ENCODE results near the gene NCOA6.

The NCOA6 gene

DNA sequence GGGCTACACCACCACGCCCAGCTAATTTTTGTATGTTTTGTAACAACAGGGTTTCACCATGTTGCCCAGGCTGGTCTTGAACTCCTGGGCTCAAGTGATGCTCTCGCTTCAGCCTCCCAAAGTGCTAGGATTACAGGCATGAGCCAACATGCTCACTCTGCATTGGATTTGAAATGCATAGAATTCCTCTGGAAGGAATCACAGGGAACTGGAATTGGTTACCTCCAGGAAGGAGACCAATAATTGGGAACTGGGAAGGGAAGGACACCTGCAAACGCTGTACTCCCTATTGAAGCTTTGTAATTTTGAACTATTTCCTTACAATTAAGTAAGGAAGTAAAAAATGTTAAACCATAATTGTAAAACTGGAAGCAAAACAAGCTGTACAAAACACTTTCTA is 133.6 kb downstream of the NCOA6 start:
- TF ChIP-seq GABPA (IDR thresholded peaks at IDR 0.05; ENCODE audit: low read depth) (no peak), POLR2AphosphoS5 (IDR thresholded peaks at IDR 0.05; ENCODE audit: low read depth) (no peak), SPI1 (IDR thresholded peaks at IDR 0.05; ENCODE audit: borderline replicate concordance, low read depth) (no peak)
- TF ChIP-seq, protein P1, sequence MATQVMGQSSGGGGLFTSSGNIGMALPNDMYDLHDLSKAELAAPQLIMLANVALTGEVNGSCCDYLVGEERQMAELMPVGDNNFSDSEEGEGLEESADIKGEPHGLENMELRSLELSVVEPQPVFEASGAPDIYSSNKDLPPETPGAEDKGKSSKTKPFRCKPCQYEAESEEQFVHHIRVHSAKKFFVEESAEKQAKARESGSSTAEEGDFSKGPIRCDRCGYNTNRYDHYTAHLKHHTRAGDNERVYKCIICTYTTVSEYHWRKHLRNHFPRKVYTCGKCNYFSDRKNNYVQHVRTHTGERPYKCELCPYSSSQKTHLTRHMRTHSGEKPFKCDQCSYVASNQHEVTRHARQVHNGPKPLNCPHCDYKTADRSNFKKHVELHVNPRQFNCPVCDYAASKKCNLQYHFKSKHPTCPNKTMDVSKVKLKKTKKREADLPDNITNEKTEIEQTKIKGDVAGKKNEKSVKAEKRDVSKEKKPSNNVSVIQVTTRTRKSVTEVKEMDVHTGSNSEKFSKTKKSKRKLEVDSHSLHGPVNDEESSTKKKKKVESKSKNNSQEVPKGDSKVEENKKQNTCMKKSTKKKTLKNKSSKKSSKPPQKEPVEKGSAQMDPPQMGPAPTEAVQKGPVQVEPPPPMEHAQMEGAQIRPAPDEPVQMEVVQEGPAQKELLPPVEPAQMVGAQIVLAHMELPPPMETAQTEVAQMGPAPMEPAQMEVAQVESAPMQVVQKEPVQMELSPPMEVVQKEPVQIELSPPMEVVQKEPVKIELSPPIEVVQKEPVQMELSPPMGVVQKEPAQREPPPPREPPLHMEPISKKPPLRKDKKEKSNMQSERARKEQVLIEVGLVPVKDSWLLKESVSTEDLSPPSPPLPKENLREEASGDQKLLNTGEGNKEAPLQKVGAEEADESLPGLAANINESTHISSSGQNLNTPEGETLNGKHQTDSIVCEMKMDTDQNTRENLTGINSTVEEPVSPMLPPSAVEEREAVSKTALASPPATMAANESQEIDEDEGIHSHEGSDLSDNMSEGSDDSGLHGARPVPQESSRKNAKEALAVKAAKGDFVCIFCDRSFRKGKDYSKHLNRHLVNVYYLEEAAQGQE (IDR thresholded peaks at IDR 0.05; ENCODE audit: insufficient replicate concordance, low read depth): no peak
- TF ChIP-seq, protein P2, sequence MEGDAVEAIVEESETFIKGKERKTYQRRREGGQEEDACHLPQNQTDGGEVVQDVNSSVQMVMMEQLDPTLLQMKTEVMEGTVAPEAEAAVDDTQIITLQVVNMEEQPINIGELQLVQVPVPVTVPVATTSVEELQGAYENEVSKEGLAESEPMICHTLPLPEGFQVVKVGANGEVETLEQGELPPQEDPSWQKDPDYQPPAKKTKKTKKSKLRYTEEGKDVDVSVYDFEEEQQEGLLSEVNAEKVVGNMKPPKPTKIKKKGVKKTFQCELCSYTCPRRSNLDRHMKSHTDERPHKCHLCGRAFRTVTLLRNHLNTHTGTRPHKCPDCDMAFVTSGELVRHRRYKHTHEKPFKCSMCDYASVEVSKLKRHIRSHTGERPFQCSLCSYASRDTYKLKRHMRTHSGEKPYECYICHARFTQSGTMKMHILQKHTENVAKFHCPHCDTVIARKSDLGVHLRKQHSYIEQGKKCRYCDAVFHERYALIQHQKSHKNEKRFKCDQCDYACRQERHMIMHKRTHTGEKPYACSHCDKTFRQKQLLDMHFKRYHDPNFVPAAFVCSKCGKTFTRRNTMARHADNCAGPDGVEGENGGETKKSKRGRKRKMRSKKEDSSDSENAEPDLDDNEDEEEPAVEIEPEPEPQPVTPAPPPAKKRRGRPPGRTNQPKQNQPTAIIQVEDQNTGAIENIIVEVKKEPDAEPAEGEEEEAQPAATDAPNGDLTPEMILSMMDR (IDR thresholded peaks at IDR 0.05; ENCODE audit: insufficient read depth, low read length): no peak
- no peak overlapping the region for H3K27ac ChIP-seq (replicated peaks)
- H3K4me3 ChIP-seq (replicated peaks; ENCODE audit: insufficient read depth, low read length): no peak overlapping the region
- no peaks in the 10 kb centered on the region for H3K27me3 ChIP-seq (ENCODE audit: insufficient read depth, poor library complexity, severe bottlenecking)
- DNase-seq (ENCODE audit: low read depth in 1 of 2, low spot score in 1 of 2): no peak

DNA sequence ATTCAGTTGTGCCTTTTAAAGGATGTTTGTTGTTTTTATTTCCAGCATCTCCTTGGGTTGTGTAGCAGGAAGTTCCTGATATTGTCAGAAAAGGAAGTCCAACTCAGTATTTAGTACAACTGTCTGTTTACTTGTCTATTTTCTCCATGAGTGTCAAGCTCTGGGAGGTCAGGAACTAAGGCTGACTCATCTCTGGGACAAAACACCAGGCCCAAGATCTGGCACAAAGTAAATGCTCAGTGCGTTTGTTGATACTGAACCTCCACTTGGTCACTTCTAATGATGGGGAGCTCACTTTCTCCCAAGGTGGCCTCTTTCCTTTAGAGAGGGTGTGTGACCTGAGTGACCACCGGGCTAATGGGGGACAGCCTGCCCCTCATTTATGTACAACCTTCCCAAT is 136.0 kb downstream of the NCOA6 start:
- DNase-seq (ENCODE audit: low read depth in 1 of 2, low spot score in 1 of 2): no peak
- Histone ChIP-seq H3K4me3 (replicated peaks; ENCODE audit: insufficient read depth, low read length) (no peak overlapping the region), H3K27ac (replicated peaks) (no peak overlapping the region), H3K27me3 (ENCODE audit: insufficient read depth, poor library complexity, severe bottlenecking) (no peaks in the 10 kb centered on the region)
- TF ChIP-seq, protein P1 (IDR thresholded peaks at IDR 0.05; ENCODE audit: insufficient replicate concordance, low read depth): no peak
- TF ChIP-seq SPI1 (IDR thresholded peaks at IDR 0.05; ENCODE audit: borderline replicate concordance, low read depth): peak; percentile 16; the same call in 1 of the 2 replicates
- no peak for TF ChIP-seq POLR2AphosphoS5 (IDR thresholded peaks at IDR 0.05; ENCODE audit: low read depth)

DNA sequence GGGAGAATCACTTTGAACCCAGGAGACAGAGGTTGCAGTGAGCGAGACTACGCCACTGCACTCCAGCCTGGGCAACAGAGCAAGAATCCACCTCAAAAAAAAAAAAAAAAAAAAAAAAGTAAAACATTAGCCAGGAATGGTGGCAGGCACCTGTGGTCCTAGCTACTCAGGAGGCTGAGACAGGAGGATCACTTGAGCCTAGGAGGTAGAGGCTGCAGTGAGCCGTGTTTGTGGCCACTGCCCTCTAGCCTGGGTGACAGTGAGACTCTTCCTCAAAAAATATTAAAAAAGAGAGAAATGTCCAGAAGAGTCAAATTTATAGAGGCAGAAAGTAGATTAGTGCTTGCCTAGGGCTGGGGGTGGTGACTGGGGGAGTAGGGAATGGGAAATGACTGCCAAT is 141.8 kb downstream of the NCOA6 start:
- H3K27me3 ChIP-seq (ENCODE audit: insufficient read depth, poor library complexity, severe bottlenecking): no peaks in the 10 kb centered on the region
- DNase-seq (ENCODE audit: low read depth in 1 of 2, low spot score in 1 of 2): no peak
- TF ChIP-seq GABPA (IDR thresholded peaks at IDR 0.05; ENCODE audit: low read depth) (no peak), POLR2AphosphoS5 (IDR thresholded peaks at IDR 0.05; ENCODE audit: low read depth) (no peak), SPI1 (IDR thresholded peaks at IDR 0.05; ENCODE audit: borderline replicate concordance, low read depth) (no peak)
- TF ChIP-seq, protein P1 (IDR thresholded peaks at IDR 0.05; ENCODE audit: insufficient replicate concordance, low read depth): no peak
- TF ChIP-seq, protein P2 (IDR thresholded peaks at IDR 0.05; ENCODE audit: insufficient read depth, low read length): no peak
- no peak overlapping the region for H3K4me3 ChIP-seq (replicated peaks; ENCODE audit: insufficient read depth, low read length)
- H3K27ac ChIP-seq (replicated peaks): no peak overlapping the region

Measured in HL-60 (cell line).